Suprapubic skin (tissue), 4 donors: Measurements from ENCODE around the gene LAMA3. TPM values are rescaled to one million over a fixed set of nuclear protein-coding genes. Genes with fewer than 3 reads are reported as not detected.

Experiments
- DNase-seq, 2 donors: peaks; one replicate each; pipeline ENCODE4 v3.0.0-alpha.2; 2019; ENCODE audit warnings: low spot score in 2 of 2
- H3K27ac ChIP-seq: fragments of 200-600 bp; sonication (generic); one replicate; pipeline ENCODE4 v1.5.1; 2019
- H3K27me3 ChIP-seq: fragments of 200-600 bp; sonication (generic); one replicate; pipeline ENCODE4 v1.5.1; 2019
- H3K36me3 ChIP-seq: fragments of 200-600 bp; sonication (generic); one replicate; pipeline ENCODE4 v1.5.1; 2019
- H3K4me1 ChIP-seq: fragments of 200-600 bp; sonication (generic); one replicate; pipeline ENCODE4 v1.5.1; 2019
- H3K4me3 ChIP-seq: fragments of 200-600 bp; sonication (generic); one replicate; pipeline ENCODE4 v1.5.1; 2019; ENCODE audit warnings: mild to moderate bottlenecking
- H3K9me3 ChIP-seq: fragments of 200-600 bp; sonication (generic); one replicate; pipeline ENCODE4 v1.5.1; 2019
- CTCF ChIP-seq, 2 donors: fragments of 200-600 bp in 1 of 2; fragments of 450-650 bp in 1 of 2; sonication (generic) in 1 of 2; IDR thresholded peaks; one replicate each; pipeline ENCODE4 v1.5.1; 2016 to 2019; ENCODE audit warnings: antibody characterized with exemption in 2 of 2, mild to moderate bottlenecking in 1 of 2, moderate library complexity in 1 of 2
- EP300 ChIP-seq: sonication (generic); formaldehyde crosslinking; IDR thresholded peaks from one replicate; pipeline ENCODE4 v1.6.1; 2017; ENCODE audit warnings: antibody characterized with exemption
- POLR2A ChIP-seq, 2 donors: fragments of 450-650 bp; IDR thresholded peaks; one replicate each; pipeline ENCODE4 v1.6.1; 2017; ENCODE audit warnings: antibody characterized with exemption in 2 of 2, mild to moderate bottlenecking in 2 of 2, moderate library complexity in 2 of 2
- POLR2AphosphoS5 ChIP-seq, 3 donors: sonication (generic); formaldehyde crosslinking; IDR thresholded peaks; one replicate each; pipeline ENCODE4 v1.6.1; 2017; ENCODE audit warnings: antibody characterized with exemption in 3 of 3
- WGBS: methylation state at CpG from one replicate; pipeline ENCODE4 v1.1.5; 2018; 5-methylcytosine and 5-hydroxymethylcytosine counted together
- total RNA-seq, 4 donors: library from RNA; depleted of rRNA; stranded (reverse); fragments of >200 nt; gene quantifications; one replicate each; pipeline ENCODE4 v1.1.0, GENCODE V29; 2016

The LAMA3 gene
- total RNA-seq, 4 donors from 2014 or later: 233 to 370 (median 253) TPM

- Histone ChIP-seq H3K4me1 (no peaks in the 10 kb centered on the region), H3K36me3 (no peaks in the 10 kb centered on the region)
- 69% methylated on average over 1 of the region's 1 CpG for WGBS
These were observed 288.6 kb downstream of the LAMA3 start for GRCh38 chr18:23977719-23978483.

GRCh38 chr18:23981369-23981980 is 292.2 kb downstream of the LAMA3 start:
- H3K36me3 ChIP-seq: no peaks in the 10 kb centered on the region
- no peak for DNase-seq

More at GRCh38 chr18:23977719-23978483, 288.6 kb downstream of the LAMA3 start:
- no peak overlapping the region for H3K27ac ChIP-seq
- DNase-seq: no peak
- no peaks in the 10 kb centered on the region for H3K27me3 ChIP-seq
- no peak for TF ChIP-seq EP300
- no peak for TF ChIP-seq CTCF (IDR thresholded peaks at IDR 0.05)
- no peak for TF ChIP-seq POLR2AphosphoS5 (IDR thresholded peaks at IDR 0.05)
- TF ChIP-seq POLR2A (IDR thresholded peaks at IDR 0.05): no peak
- no peak overlapping the region for H3K4me3 ChIP-seq
- H3K9me3 ChIP-seq: no peaks in the 10 kb centered on the region

GRCh38 chr18:23982155-23983079 is 293.2 kb downstream of the LAMA3 start:
- H3K4me1 ChIP-seq: no peaks in the 10 kb centered on the region
- no peak overlapping the region for H3K4me3 ChIP-seq
- TF ChIP-seq CTCF (IDR thresholded peaks at IDR 0.05) (no peak), POLR2AphosphoS5 (IDR thresholded peaks at IDR 0.05) (no peak), EP300 (no peak), POLR2A (IDR thresholded peaks at IDR 0.05) (no peak)
- DNase-seq: no peak
- H3K27ac ChIP-seq: no peak overlapping the region
- 78% methylated on average over 17 of the region's 17 CpGs for WGBS
- H3K27me3 ChIP-seq: no peaks in the 10 kb centered on the region
- no peaks in the 10 kb centered on the region for H3K9me3 ChIP-seq
- H3K36me3 ChIP-seq: no peaks in the 10 kb centered on the region

More at GRCh38 chr18:23981369-23981980, 292.2 kb downstream of the LAMA3 start:
- Histone ChIP-seq H3K4me3 (no peak overlapping the region), H3K27me3 (no peaks in the 10 kb centered on the region), H3K4me1 (no peaks in the 10 kb centered on the region), H3K9me3 (no peaks in the 10 kb centered on the region), H3K27ac (no peak overlapping the region)
- TF ChIP-seq EP300 (no peak), POLR2AphosphoS5 (IDR thresholded peaks at IDR 0.05) (no peak), POLR2A (IDR thresholded peaks at IDR 0.05) (no peak), CTCF (IDR thresholded peaks at IDR 0.05) (no peak)
- WGBS: 74% methylated on average over 8 of the region's 8 CpGs

- no peak overlapping the region for H3K27ac ChIP-seq
- DNase-seq: no peak
- TF ChIP-seq CTCF (IDR thresholded peaks at IDR 0.05) (no peak), EP300 (no peak), POLR2A (IDR thresholded peaks at IDR 0.05) (no peak), POLR2AphosphoS5 (IDR thresholded peaks at IDR 0.05) (no peak)
- 86% methylated on average over 3 of the region's 3 CpGs for WGBS
- H3K4me3 ChIP-seq: no peak overlapping the region
- H3K9me3 ChIP-seq: no peaks in the 10 kb centered on the region
- H3K4me1 ChIP-seq: no peaks in the 10 kb centered on the region
- H3K27me3 ChIP-seq: no peaks in the 10 kb centered on the region
- no peaks in the 10 kb centered on the region for H3K36me3 ChIP-seq
These were observed 293.9 kb downstream of the LAMA3 start for GRCh38 chr18:23983112-23983511.
